IPS DF 4.7 (cell line): ENCODE measurements around the gene TANGO2.

ENCODE experiments used
- DNase-seq: peaks from one replicate; pipeline ENCODE4 v3.0.0-alpha.2; 2013; ENCODE audit warnings: low spot score; ENCODE audit errors: extremely low read depth

The TANGO2 gene

GRCh38 chr22:20105456-20106204 is 84.7 kb downstream of the TANGO2 start:
- no peak for DNase-seq

GRCh38 chr22:20106205-20106848 is 85.4 kb downstream of the TANGO2 start:
- no peak for DNase-seq

GRCh38 chr22:20106849-20107237 is 85.9 kb downstream of the TANGO2 start:
- DNase-seq, result no peak

- DNase-seq, result no peak
These were observed 86.6 kb downstream of the TANGO2 start for GRCh38 chr22:20107471-20107901.

- no peak for DNase-seq
These were observed 87.2 kb downstream of the TANGO2 start for GRCh38 chr22:20107951-20108756.

- DNase-seq, result no peak
These were observed 87.9 kb downstream of the TANGO2 start for GRCh38 chr22:20108757-20109230.

GRCh38 chr22:20109411-20110358 is 88.8 kb downstream of the TANGO2 start:
- DNase-seq, result no peak

GRCh38 chr22:20110359-20110985 is 89.6 kb downstream of the TANGO2 start:
- no peak for DNase-seq

- no peak for DNase-seq
These were observed 90.3 kb downstream of the TANGO2 start for GRCh38 chr22:20111045-20111688.

- DNase-seq, result no peak
These were observed 91.0 kb downstream of the TANGO2 start for GRCh38 chr22:20111689-20112622.

GRCh38 chr22:20112623-20113511 is 92.0 kb downstream of the TANGO2 start:
- DNase-seq, result no peak

- no peak for DNase-seq
These were observed 92.8 kb downstream of the TANGO2 start for GRCh38 chr22:20113551-20114310.

GRCh38 chr22:20114506-20115475 is 93.9 kb downstream of the TANGO2 start:
- no peak for DNase-seq

- no peak for DNase-seq
These were observed 94.9 kb downstream of the TANGO2 start, which contains the start of gene RANBP1 for GRCh38 chr22:20115691-20116375. RANBP1 (plus strand) TSS chr22:20116104; CDS start chr22:20116185, 81 bp downstream.

GRCh38 chr22:20116376-20116950 is 95.6 kb downstream of the TANGO2 start:
- no peak for DNase-seq
